BLaER1 treated with 17β-estradiol and CSF1 and Interleukin-3, amounts not matched to agents 10 nM and 100 nM (cell line): Measurements from ENCODE around the gene NOMO2.
"Not testable (repeated sequence)": the region's sequence is repeated elsewhere in the genome, so short reads cannot be mapped to it uniquely, and the experiment has no call there.

Source experiments
- H3K27ac ChIP-seq, 11 experiments: shearing (Covaris generic); formaldehyde crosslinking; 2 replicates each; pipeline ENCODE4 v1.8.1; 2022
- H3K27me3 ChIP-seq, 11 experiments: shearing (Covaris generic); formaldehyde crosslinking; 2 replicates each; pipeline ENCODE4 v1.8.1; 2022
- H3K36me3 ChIP-seq, 11 experiments: shearing (Covaris generic); formaldehyde crosslinking; 2 replicates each; pipeline ENCODE4 v1.8.1; 2022
- H3K4me1 ChIP-seq, 10 experiments: shearing (Covaris generic); formaldehyde crosslinking; 2 replicates each; pipeline ENCODE4 v1.8.1; 2022
- H3K4me2 ChIP-seq, 11 experiments: shearing (Covaris generic); formaldehyde crosslinking; 2 replicates each; pipeline ENCODE4 v1.8.1; 2022
- H3K4me3 ChIP-seq, 10 experiments: shearing (Covaris generic); formaldehyde crosslinking; 2 replicates each; pipeline ENCODE4 v1.8.1; 2022
- H3K9ac ChIP-seq, 11 experiments: shearing (Covaris generic); formaldehyde crosslinking; 2 replicates each; pipeline ENCODE4 v1.8.1; 2022
- H3K9me3 ChIP-seq, 11 experiments: shearing (Covaris generic); formaldehyde crosslinking; replicated peaks in 1 of 11; 2 replicates each; pipeline ENCODE4 v1.8.1; 2022
- H4K20me1 ChIP-seq, 11 experiments: shearing (Covaris generic); formaldehyde crosslinking; 2 replicates each; pipeline ENCODE4 v1.8.1; 2022

Gene NOMO2

GRCh38 chr16:18570529-18571306, 8.8 kb upstream of the NOMO2 start:
- not testable (repeated sequence) for H3K4me1 ChIP-seq, H3K36me3 ChIP-seq, H3K27ac ChIP-seq, H3K4me3 ChIP-seq, H3K9ac ChIP-seq, H3K27me3 ChIP-seq, H3K9me3 ChIP-seq, H3K4me2 ChIP-seq, H4K20me1 ChIP-seq

- H3K9me3 ChIP-seq, H3K36me3 ChIP-seq, H3K27me3 ChIP-seq, H3K4me1 ChIP-seq: not testable (repeated sequence)
- H4K20me1 ChIP-seq, result peaks cover 0 to 16% (median 0%) of the 10 kb centered on the region in 11 experiments; a peak in 3 of 22 replicates
- peak overlapping the region; percentile 53 to 69 (median 66); a peak in 21 of 22 replicates for H3K4me2 ChIP-seq
- peak overlapping the region; percentile 56 to 71 (median 64) for H3K4me3 ChIP-seq
- H3K27ac ChIP-seq, result peak overlapping the region in 2 of 11 experiments; percentile 51 to 63; a peak in 3 of 22 replicates
- H3K9ac ChIP-seq, result peak overlapping the region in 10 of 11 experiments; percentile 60 to 81 (median 73); a peak in 18 of 22 replicates
These were observed 1.3 kb downstream of the NOMO2 start for GRCh38 chr16:18560416-18561220.

DNA sequence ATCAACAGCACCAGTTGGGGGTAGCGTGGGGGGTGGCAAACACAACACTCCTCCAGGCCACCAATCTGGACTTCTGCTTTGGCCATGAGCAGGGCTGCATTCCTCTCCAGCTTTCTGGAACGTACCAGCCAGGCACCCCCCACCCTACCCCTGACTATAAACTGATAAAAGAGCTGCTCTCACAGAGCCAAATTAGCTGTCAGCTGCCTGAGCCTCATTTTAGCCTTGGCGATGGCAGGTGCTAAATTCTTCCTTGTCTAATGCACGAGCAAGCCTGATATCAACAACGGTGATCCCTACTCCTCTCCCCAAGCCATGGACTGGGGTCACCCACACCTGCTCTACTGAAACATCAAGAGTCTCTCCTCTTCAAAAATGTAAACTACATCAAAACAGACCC, 8.2 kb downstream of the NOMO2 start:
- H3K9me3 ChIP-seq, H3K27ac ChIP-seq, H3K9ac ChIP-seq, H3K4me3 ChIP-seq, H4K20me1 ChIP-seq, H3K4me2 ChIP-seq, H3K4me1 ChIP-seq, H3K27me3 ChIP-seq, H3K36me3 ChIP-seq: not testable (repeated sequence)

GRCh38 chr16:18547382-18547781, 14.5 kb downstream of the NOMO2 start:
- H4K20me1 ChIP-seq, H3K9me3 ChIP-seq, H3K27me3 ChIP-seq, H3K36me3 ChIP-seq, H3K4me3 ChIP-seq, H3K27ac ChIP-seq, H3K4me2 ChIP-seq, H3K4me1 ChIP-seq, H3K9ac ChIP-seq: not testable (repeated sequence)

DNA sequence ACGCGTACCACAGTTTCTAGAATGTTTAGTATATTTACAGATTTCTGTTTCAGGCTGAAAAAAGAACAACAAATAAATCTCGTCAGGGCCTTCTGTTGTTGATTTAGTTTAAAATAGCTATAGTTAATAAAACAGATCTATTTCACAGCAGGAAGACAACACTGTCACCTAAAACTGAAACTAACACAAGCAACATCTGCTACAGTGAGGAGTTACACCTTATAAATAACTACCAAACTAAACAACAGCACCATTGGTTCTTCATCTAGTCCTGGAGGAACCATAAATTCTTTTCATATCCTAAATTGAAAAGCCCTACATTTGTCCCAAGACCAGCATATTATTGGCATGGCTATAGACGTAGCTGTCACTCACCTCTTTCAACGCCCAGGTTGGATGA, 15.0 kb downstream of the NOMO2 start:
- not testable (repeated sequence) for H3K27ac ChIP-seq, H4K20me1 ChIP-seq, H3K9me3 ChIP-seq

DNA sequence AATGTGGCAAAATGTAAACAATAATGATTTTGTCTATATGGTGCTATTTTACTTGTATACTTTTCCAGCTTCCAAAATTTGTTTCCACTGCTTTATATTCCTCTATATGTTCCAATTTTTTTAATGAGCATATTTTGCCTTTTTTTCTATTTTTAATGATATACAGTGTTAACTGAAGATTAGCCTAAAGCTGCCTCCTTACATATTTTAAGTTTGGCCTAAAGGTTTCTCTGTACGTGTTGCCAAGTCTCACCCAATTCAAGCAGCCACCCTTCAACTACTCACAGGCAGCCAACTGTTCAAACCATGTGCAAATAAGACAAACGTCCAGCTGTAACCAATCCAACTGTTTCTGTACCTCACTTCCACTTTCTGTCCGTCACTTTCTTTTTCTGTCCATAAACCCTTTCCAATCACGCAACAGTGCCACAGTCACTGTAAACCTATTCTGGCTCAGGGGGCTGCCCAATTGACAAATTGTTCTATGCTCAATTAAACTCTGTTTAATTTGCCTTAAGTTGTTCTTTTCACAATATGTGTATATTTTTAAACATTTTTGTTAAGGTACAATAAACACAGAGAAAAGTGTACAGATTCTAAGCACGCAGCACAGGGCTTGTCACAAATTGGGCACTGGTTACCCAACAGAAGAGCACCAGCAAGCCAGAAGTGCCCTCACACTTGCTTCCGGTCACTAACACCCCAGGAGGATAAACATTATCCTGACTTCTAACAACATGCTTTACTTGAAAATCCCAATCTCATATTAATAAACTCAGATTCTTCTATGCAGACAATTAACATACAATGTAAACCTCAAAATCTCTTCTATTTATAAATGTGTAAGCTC, 17.4 kb downstream of the NOMO2 start:
- H4K20me1 ChIP-seq, H3K27ac ChIP-seq, H3K9ac ChIP-seq, H3K9me3 ChIP-seq, H3K4me1 ChIP-seq, H3K4me2 ChIP-seq, H3K4me3 ChIP-seq, H3K36me3 ChIP-seq, H3K27me3 ChIP-seq: not testable (repeated sequence)

More for the DNA sequence above, 15.0 kb downstream of the NOMO2 start:
- not testable (repeated sequence) for H3K27me3 ChIP-seq, H3K4me3 ChIP-seq, H3K9ac ChIP-seq, H3K4me1 ChIP-seq, H3K36me3 ChIP-seq, H3K4me2 ChIP-seq

DNA sequence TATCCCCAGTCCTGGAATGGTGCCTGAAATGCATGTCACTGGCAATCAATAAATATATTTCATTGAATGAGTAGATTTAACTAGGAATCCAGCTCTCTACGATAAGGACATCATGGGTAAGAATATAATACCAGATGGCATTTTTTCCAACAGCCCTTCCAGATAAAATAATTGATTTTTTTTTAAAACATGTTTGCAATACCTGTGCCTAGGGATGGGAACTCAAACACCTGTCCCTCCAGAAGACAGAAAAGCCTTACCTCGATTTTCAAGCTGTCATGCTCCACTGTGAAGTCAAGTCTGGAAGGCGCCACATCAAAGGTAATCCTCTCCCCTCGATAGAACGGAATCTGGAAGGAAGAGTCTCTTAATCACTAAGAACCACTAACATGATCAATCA, 20.0 kb downstream of the NOMO2 start:
- H3K36me3 ChIP-seq, H3K9ac ChIP-seq, H3K27ac ChIP-seq, H4K20me1 ChIP-seq, H3K9me3 ChIP-seq, H3K4me3 ChIP-seq, H3K4me2 ChIP-seq, H3K27me3 ChIP-seq, H3K4me1 ChIP-seq: not testable (repeated sequence)

DNA sequence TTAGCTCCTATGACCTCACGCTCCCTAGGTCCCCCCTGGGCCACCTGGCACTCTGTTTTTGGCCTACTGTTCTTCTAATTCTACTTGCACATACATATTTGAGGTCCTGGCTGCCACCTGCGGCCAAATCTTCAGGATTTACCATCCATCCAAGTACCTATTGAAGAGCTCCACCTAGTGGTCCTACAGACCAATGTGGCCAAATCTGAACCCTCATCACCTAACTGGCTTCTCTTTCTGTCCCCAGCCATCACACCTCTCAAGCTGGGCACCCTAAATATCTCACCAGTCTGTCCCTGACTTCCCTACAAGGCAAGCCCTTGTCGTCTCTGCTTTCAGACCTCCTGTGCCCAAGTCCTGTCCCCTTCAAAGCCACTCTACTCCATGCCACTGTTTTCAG, 24.9 kb downstream of the NOMO2 start:
- H3K36me3 ChIP-seq, result peaks cover 6 to 16% (median 12%) of the 10 kb centered on the region in 11 experiments; a peak in 20 of 22 replicates
- H3K27ac ChIP-seq, H3K9ac ChIP-seq, H3K27me3 ChIP-seq, H3K9me3 ChIP-seq, H4K20me1 ChIP-seq, H3K4me3 ChIP-seq, H3K4me2 ChIP-seq, H3K4me1 ChIP-seq: not testable (repeated sequence)

GRCh38 chr16:18535519-18536168, 26.3 kb downstream of the NOMO2 start:
- H3K4me1 ChIP-seq, H3K27ac ChIP-seq, H3K27me3 ChIP-seq, H3K9ac ChIP-seq, H4K20me1 ChIP-seq, H3K9me3 ChIP-seq, H3K4me2 ChIP-seq, H3K4me3 ChIP-seq: not testable (repeated sequence)
- H3K36me3 ChIP-seq, result peaks cover 6 to 16% (median 12%) of the 10 kb centered on the region in 11 experiments; a peak in 20 of 22 replicates

- not testable (repeated sequence) for H3K9me3 ChIP-seq, H3K4me3 ChIP-seq, H3K27ac ChIP-seq, H3K4me2 ChIP-seq, H3K4me1 ChIP-seq, H3K9ac ChIP-seq, H4K20me1 ChIP-seq, H3K27me3 ChIP-seq
- H3K36me3 ChIP-seq, result peaks cover 6 to 16% (median 12%) of the 10 kb centered on the region in 11 experiments; a peak in 20 of 22 replicates
These were observed 27.6 kb downstream of the NOMO2 start for GRCh38 chr16:18534308-18534707.

DNA sequence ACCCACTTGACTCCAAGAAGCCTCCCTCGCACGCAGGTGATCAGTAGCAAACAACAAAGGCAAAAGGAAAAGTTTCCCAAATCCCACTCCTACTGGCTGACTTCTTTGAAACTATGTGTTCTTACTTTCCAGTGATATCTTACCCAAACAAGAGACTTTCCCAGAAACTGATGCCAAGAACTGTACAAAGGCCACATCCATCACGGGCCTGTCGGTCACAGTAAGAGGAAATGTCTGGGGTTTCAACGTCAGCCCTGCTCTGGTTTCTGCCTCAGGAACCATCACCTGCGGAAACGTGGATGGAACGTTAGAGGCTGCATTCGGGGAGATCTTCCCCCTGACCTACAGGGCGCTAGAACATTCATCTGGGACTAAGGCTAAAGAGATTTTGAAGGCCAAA, 30.6 kb downstream of the NOMO2 start:
- H3K27ac ChIP-seq, H3K9me3 ChIP-seq, H4K20me1 ChIP-seq, H3K4me1 ChIP-seq, H3K4me2 ChIP-seq, H3K9ac ChIP-seq, H3K4me3 ChIP-seq, H3K27me3 ChIP-seq: not testable (repeated sequence)
- peaks cover 7 to 24% (median 17%) of the 10 kb centered on the region in 11 experiments; a peak in 20 of 22 replicates for H3K36me3 ChIP-seq

- H3K36me3 ChIP-seq, result peaks cover under 1 to 15% (median 9%) of the 10 kb centered on the region in 11 experiments; a peak in 14 of 22 replicates
- H3K27me3 ChIP-seq, H3K4me1 ChIP-seq, H3K27ac ChIP-seq, H3K9ac ChIP-seq, H3K9me3 ChIP-seq, H4K20me1 ChIP-seq, H3K4me2 ChIP-seq, H3K4me3 ChIP-seq: not testable (repeated sequence)
These were observed 31.6 kb downstream of the NOMO2 start for GRCh38 chr16:18530329-18530728.

DNA sequence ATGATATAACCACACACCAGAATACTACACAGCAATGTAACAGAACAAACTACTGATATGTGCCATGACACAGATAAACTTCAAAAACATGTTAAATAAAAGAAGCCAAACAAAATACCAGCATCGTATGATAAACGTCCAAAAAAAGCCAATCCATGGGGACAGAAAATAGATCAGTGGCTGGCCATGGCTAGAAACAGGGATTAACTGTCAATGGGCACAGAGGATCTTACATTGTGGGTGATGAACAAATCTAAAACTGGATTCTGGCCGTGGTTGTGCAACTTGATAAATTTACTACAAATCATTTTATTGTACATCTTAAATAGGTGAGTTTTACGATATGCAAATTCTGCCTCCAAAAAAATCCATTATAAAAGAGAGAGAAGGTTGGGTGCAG, 35.4 kb downstream of the NOMO2 start:
- not testable (repeated sequence) for H3K4me3 ChIP-seq, H3K9me3 ChIP-seq, H3K4me2 ChIP-seq, H3K4me1 ChIP-seq, H3K27ac ChIP-seq, H3K27me3 ChIP-seq, H3K9ac ChIP-seq, H4K20me1 ChIP-seq
- peaks cover 0 to 14% (median 8%) of the 10 kb centered on the region in 11 experiments; a peak in 13 of 22 replicates for H3K36me3 ChIP-seq
